Prostate gland (tissue), 2 donors: ENCODE data around the gene FCHO1.

Experiments used
- CTCF ChIP-seq, 4 experiments: fragments of 200-600 bp in 2 of 4; fragments of 450-650 bp in 2 of 4; sonication (generic) in 2 of 4; IDR thresholded peaks; 1 replicate in 3 of 4; 2 replicates in 1 of 4; pipeline ENCODE4 v1.5.1; 2016 to 2019; ENCODE audit warnings: antibody characterized with exemption in 4 of 4, mild to moderate bottlenecking in 2 of 4, moderate library complexity in 2 of 4
- POLR2AphosphoS5 ChIP-seq: sonication (generic); formaldehyde crosslinking; IDR thresholded peaks from one replicate; pipeline ENCODE4 v1.6.1; 2017; ENCODE audit warnings: antibody characterized with exemption

GRCh38 chr19:17831419-17831888 is 80.2 kb downstream of the FCHO1 start:
- TF ChIP-seq CTCF (IDR thresholded peaks at IDR 0.05) = no peak
- TF ChIP-seq POLR2AphosphoS5 = no peak
